ENCODE data around the gene TSC2. TPM values are rescaled to one million over a fixed set of nuclear protein-coding genes. Genes with fewer than 3 reads are reported as not detected.
A peak's percentile ranks its signal among the peaks of the same experiment; 100 is the strongest.

The TSC2 gene
- total RNA-seq, 6 experiments from 2014 or later = 25.7 to 124 (median 59.4) TPM

DNA sequence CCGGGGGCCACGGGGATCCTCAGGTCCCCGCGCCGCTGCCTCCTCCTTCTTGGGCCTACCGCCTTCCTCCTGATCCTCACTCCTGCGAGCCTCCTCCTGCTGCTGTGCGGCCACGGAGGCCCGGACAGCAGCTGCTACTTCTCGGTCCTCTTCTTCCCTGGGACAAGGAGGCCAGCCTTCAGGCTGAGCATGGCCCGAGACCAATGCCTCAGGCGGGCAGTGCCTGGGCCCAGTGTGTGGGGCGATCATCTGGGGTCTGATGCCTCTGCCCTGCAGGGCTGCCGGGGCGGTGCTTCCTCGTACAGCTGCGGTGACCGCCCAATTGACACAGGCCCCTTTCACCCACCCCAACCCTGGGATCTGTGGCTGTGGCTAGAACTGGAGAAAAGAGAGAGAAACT is 46.8 kb upstream of the TSC2 start:
- peaks cover 8 to 58% (median 24%) of the 10 kb centered on the region in 4 donors for H3K36me3 ChIP-seq
- no CpG with 5 or more reads among the region's 19 CpGs for WGBS (ENCODE audit: insufficient coverage, low coverage, low lambda C conversion rate, missing lambda C conversion rate)
- ATAC-seq (no peak), DNase-seq (no peak)
- no peaks in the 10 kb centered on the region for H3K27me3 ChIP-seq
- H3K4me1 ChIP-seq = peaks cover 0 to 12% (median 5%) of the 10 kb centered on the region in 4 donors
- no peak overlapping the region for H3K27ac ChIP-seq
- intact Hi-C loops (cut with DNase I) = no loop called here
- TF ChIP-seq, protein P1, sequence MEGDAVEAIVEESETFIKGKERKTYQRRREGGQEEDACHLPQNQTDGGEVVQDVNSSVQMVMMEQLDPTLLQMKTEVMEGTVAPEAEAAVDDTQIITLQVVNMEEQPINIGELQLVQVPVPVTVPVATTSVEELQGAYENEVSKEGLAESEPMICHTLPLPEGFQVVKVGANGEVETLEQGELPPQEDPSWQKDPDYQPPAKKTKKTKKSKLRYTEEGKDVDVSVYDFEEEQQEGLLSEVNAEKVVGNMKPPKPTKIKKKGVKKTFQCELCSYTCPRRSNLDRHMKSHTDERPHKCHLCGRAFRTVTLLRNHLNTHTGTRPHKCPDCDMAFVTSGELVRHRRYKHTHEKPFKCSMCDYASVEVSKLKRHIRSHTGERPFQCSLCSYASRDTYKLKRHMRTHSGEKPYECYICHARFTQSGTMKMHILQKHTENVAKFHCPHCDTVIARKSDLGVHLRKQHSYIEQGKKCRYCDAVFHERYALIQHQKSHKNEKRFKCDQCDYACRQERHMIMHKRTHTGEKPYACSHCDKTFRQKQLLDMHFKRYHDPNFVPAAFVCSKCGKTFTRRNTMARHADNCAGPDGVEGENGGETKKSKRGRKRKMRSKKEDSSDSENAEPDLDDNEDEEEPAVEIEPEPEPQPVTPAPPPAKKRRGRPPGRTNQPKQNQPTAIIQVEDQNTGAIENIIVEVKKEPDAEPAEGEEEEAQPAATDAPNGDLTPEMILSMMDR (IDR thresholded peaks at IDR 0.05) = no peak
- no peak for TF ChIP-seq POLR2A (IDR thresholded peaks at IDR 0.05)
- no peak overlapping the region for H3K4me3 ChIP-seq
- no peaks in the 10 kb centered on the region for H3K9me3 ChIP-seq

DNA sequence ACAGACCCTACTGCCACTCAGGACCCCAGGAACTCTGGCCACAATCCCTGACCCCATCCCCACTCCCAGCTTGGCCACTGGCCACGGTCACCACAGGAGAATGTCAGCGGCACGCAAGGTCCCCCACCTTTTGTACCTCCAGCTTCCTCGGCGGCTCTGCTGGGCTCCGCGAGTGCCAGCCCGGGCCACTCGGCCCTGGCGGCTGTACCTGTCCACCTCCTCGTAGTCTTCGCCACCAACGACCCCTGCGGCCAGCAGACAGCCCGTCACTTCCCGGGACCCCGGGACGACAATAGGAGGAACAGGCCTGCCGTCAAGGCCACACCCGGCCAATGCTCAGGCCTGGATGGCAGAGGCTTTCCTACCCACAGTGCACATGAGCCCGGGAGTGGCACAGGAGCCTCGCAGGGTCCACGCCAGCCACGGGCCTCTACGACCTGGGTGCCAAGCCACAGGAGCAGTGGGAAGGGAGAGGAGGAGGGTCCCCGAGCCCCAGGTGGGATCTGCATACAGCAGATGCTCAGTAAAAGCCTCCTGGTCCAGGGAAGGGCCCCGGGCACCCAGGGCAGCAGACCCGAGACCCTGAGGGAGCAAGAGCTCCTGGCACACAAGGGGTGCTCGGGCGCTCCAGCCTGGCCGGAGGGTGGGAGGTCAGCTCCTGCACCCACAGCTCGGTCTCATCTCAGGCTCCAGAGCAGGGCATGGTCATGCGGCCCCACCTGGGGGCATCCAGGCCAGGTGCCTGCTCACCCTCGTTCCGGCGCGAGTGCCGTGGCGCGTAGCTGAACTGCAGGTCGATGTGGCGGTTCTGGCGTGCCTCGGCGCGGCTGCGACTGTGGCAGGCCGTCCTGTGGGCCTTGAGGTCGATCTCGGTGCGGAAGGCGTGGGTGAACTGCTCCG is 46.1 kb upstream of the TSC2 start:
- DNase-seq (peak in 1 of 3 donors; percentile 50), ATAC-seq (no peak)
- H3K9me3 ChIP-seq = no peaks in the 10 kb centered on the region
- H3K36me3 ChIP-seq = peaks cover 8 to 58% (median 24%) of the 10 kb centered on the region in 4 donors
- peaks cover 0 to 12% (median 5%) of the 10 kb centered on the region in 4 donors for H3K4me1 ChIP-seq
- H3K27me3 ChIP-seq = no peaks in the 10 kb centered on the region
- intact Hi-C loops (cut with DNase I) = no loop called here
- H3K4me3 ChIP-seq = no peak overlapping the region
- H3K27ac ChIP-seq = no peak overlapping the region
- no peak for TF ChIP-seq POLR2A (IDR thresholded peaks at IDR 0.05)
- TF ChIP-seq, protein P1 (IDR thresholded peaks at IDR 0.05) = no peak
- 99% methylated on average over 12 of the region's 53 CpGs for WGBS (ENCODE audit: insufficient coverage, low coverage, low lambda C conversion rate, missing lambda C conversion rate)

DNA sequence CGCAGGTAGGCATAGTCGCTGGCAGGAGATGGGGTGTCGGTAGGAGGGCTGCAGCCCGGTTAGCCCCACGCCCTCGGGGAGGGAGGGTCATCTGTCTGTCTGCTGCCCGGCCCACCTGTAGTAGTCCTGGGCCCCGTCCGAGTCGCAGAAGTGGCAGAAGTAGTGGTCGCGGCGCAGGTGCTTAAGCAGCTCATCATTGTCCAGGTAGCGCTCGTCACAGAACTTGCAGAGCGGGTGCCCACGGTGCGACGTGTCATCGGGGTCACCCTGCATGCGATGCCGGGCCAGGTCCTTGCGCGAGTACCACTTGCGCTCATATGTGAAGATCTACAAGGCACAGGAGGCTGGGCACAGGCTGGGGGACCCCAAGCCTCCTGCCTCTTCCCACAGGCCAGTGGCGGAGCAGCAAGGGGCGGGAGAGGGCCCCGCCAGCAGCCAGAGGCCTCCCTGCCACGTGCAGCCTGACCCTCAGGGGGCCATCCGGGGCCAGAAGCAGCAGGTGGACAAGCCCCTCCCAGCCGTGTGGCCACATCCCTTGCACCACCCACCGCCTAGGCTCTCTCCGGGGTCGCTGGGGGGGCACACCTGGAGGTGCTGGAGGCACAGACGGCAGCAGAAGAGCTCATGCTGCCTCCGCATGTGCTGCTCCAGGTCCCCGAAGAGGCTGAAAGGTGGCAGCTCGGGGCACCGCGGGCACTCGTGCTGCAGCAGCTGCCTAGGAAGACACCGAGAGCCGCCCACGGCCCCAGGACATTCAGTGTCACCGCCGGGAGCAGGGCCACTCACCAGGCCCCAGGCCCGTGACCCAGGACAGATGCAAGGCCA is 45.2 kb upstream of the TSC2 start:
- TF ChIP-seq POLR2A (IDR thresholded peaks at IDR 0.05) = no peak
- TF ChIP-seq, protein P1 (IDR thresholded peaks at IDR 0.05) = no peak
- intact Hi-C loops (cut with DNase I) = no loop called here
- WGBS (ENCODE audit: insufficient coverage, low coverage, low lambda C conversion rate, missing lambda C conversion rate) = 80% methylated on average over 3 of the region's 47 CpGs
- peaks cover 8 to 53% (median 24%) of the 10 kb centered on the region in 4 donors for H3K36me3 ChIP-seq
- ATAC-seq (no peak), DNase-seq (peak in 1 of 3 donors; percentile 57)
- peaks cover 0 to 20% (median 8%) of the 10 kb centered on the region in 4 donors for H3K4me1 ChIP-seq
- no peak overlapping the region for H3K4me3 ChIP-seq
- no peaks in the 10 kb centered on the region for H3K9me3 ChIP-seq
- no peaks in the 10 kb centered on the region for H3K27me3 ChIP-seq
- no peak overlapping the region for H3K27ac ChIP-seq

DNA sequence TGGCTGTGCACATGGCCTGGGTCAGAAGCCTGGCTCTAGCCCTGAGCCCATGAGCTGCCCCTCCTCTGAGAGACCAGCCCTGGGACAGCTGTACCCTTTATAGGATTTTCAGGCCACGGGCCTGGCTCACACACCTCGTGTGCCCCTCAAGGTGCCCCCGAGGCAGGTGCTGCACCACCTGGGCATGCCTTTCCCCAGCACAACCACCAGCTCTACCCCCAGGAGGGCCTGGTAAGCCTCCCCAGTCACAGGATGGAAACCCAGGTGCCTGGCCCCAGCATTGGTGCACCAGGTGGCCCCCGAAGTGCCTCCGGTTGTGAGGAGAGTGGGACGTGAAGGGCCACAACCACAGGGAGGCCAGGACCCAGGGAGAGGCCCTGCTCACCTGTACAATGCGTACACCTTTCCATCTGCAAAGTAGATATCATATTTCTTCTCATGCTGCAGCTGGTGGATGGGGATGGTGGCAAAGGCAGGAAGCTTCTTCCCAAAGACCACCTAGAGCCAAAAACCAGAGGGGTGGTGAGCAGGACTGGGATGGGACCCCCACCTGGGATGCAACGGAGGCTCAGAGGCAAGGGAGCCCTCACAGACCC is 44.5 kb upstream of the TSC2 start:
- no peak for DNase-seq
- no peak overlapping the region for H3K27ac ChIP-seq
- intact Hi-C loops (cut with DNase I) = no loop called here
- TF ChIP-seq POLR2A (IDR thresholded peaks at IDR 0.05) = no peak
- TF ChIP-seq, protein P1 (IDR thresholded peaks at IDR 0.05) = no peak
- no peak overlapping the region for H3K4me3 ChIP-seq
- H3K36me3 ChIP-seq = peaks cover 5 to 48% (median 24%) of the 10 kb centered on the region in 4 donors
- ATAC-seq = no peak
- H3K9me3 ChIP-seq = no peaks in the 10 kb centered on the region
- no peaks in the 10 kb centered on the region for H3K27me3 ChIP-seq
- 57% methylated on average over 2 of the region's 8 CpGs for WGBS (ENCODE audit: insufficient coverage, low coverage, low lambda C conversion rate, missing lambda C conversion rate)
- peaks cover 0 to 27% (median 15%) of the 10 kb centered on the region in 4 donors for H3K4me1 ChIP-seq

All from right lobe of liver (tissue), 6 donors.